Epithelial cell of proximal tubule (primary cell): ENCODE results near the gene MGP. TPM values are rescaled to one million over a fixed set of nuclear protein-coding genes. Genes with fewer than 3 reads are reported as not detected.

Experiments used
- DNase-seq: peaks from one replicate; pipeline ENCODE4 v3.0.0-alpha.2; 2011; ENCODE audit warnings: low read depth
- H3K4me3 ChIP-seq: 2 replicates; pipeline ENCODE4 v1.5.1; 2011; ENCODE audit warnings: low read depth, mild to moderate bottlenecking, low read length
- CTCF ChIP-seq: conservative IDR thresholded peaks from 2 replicates; pipeline ENCODE4 v1.5.1; 2012; ENCODE audit warnings: low read depth, mild to moderate bottlenecking, low read length
- total RNA-seq: library from RNA; depleted of rRNA; stranded (reverse); fragments of >200 nt; gene quantifications from 2 replicates; pipeline ENCODE4 v1.2.3, GENCODE V29; 2015

Gene MGP
- total RNA-seq, 1 donor from 2014 or later, result 9.3 TPM

GRCh38 chr12:14883686-14884085 lies 2.0 kb downstream of the MGP start:
- no peak for DNase-seq
- TF ChIP-seq CTCF, result no peak
- H3K4me3 ChIP-seq, result no peak overlapping the region

- no peak overlapping the region for H3K4me3 ChIP-seq
- DNase-seq, result no peak
- no peak for TF ChIP-seq CTCF
These were observed 4.7 kb downstream of the MGP start for GRCh38 chr12:14880890-14881453.

- DNase-seq, result no peak
- no peak for TF ChIP-seq CTCF
- H3K4me3 ChIP-seq, result no peak overlapping the region
These were observed 6.3 kb downstream of the MGP start for GRCh38 chr12:14879222-14879933.

GRCh38 chr12:14878488-14878887 lies 7.2 kb downstream of the MGP start:
- TF ChIP-seq CTCF, result no peak
- DNase-seq, result no peak
- no peak overlapping the region for H3K4me3 ChIP-seq

- DNase-seq, result no peak
- H3K4me3 ChIP-seq, result no peak overlapping the region
- no peak for TF ChIP-seq CTCF
These were observed 8.8 kb downstream of the MGP start for GRCh38 chr12:14876833-14877232.

- TF ChIP-seq CTCF, result no peak
- no peak overlapping the region for H3K4me3 ChIP-seq
- DNase-seq, result no peak
These were observed 10.8 kb downstream of the MGP start for GRCh38 chr12:14874882-14875281.
